HepG2 (cell line): ENCODE data around the gene BLVRA. TPM values are rescaled to one million over a fixed set of nuclear protein-coding genes. Genes with fewer than 3 reads are reported as not detected.
A peak's percentile ranks its signal among the peaks of the same experiment; 100 is the strongest.

Experiments used
- ATF1 ChIP-seq: IDR thresholded peaks from 2 replicates; pipeline ENCODE4 v1.6.1; 2016; ENCODE audit warnings: mild to moderate bottlenecking, control low read depth
- GLI4 ChIP-seq: sonication (generic); formaldehyde crosslinking; IDR thresholded peaks from 2 replicates; pipeline ENCODE4 v1.5.1; 2020; ENCODE audit warnings: missing genetic modification reagents, mild to moderate bottlenecking, moderate library complexity, borderline replicate concordance
- JUND ChIP-seq: sonication (generic); formaldehyde crosslinking; IDR thresholded peaks from 2 replicates; pipeline ENCODE4 v1.8.0; 2022; ENCODE audit warnings: mild to moderate bottlenecking, missing genetic modification reagents
- KAT8 ChIP-seq: IDR thresholded peaks from 2 replicates; pipeline ENCODE4 v1.6.1; 2016; ENCODE audit warnings: missing genetic modification reagents, missing compliant biosample characterization
- NCOA2 ChIP-seq: sonication (generic); formaldehyde crosslinking; IDR thresholded peaks from 2 replicates; pipeline ENCODE4 v1.8.0; 2022; ENCODE audit warnings: inconsistent platforms
- STAT6 ChIP-seq: sonication (generic); formaldehyde crosslinking; IDR thresholded peaks from 2 replicates; pipeline ENCODE4 v1.4.0; 2020; ENCODE audit warnings: missing genetic modification reagents, mild to moderate bottlenecking, borderline replicate concordance
- TEAD2 ChIP-seq: sonication (generic); formaldehyde crosslinking; IDR thresholded peaks from 2 replicates; pipeline ENCODE4 v1.9.0; 2021; ENCODE audit warnings: missing genetic modification reagents
- ZBTB37 ChIP-seq: sonication (generic); formaldehyde crosslinking; IDR thresholded peaks from 2 replicates; pipeline ENCODE4 v1.4.0; 2020; ENCODE audit warnings: mild to moderate bottlenecking, missing genetic modification reagents
- ZHX1 ChIP-seq: sonication (generic); formaldehyde crosslinking; IDR thresholded peaks from 2 replicates; pipeline ENCODE4 v1.8.1; 2022; ENCODE audit warnings: low read depth, mild to moderate bottlenecking, missing genetic modification reagents
- ZNF280D ChIP-seq: sonication (generic); formaldehyde crosslinking; IDR thresholded peaks from 2 replicates; pipeline ENCODE4 v1.5.1; 2020; ENCODE audit warnings: mild to moderate bottlenecking, missing genetic modification reagents
- ZNF331 ChIP-seq: sonication (generic); formaldehyde crosslinking; IDR thresholded peaks from 2 replicates; pipeline ENCODE4 v1.4.0; 2020; ENCODE audit warnings: missing genetic modification reagents
- ZNF746 ChIP-seq: sonication (generic); formaldehyde crosslinking; IDR thresholded peaks from 2 replicates; pipeline ENCODE4 v1.8.0; 2022; ENCODE audit warnings: mild to moderate bottlenecking, missing genetic modification reagents
- ZNF784 ChIP-seq: sonication (generic); formaldehyde crosslinking; IDR thresholded peaks from 2 replicates; pipeline ENCODE4 v1.5.1; 2020; ENCODE audit warnings: missing genetic modification reagents, mild to moderate bottlenecking, borderline replicate concordance
- ZNF879 ChIP-seq: sonication (generic); formaldehyde crosslinking; IDR thresholded peaks from 2 replicates; pipeline ENCODE4 v1.8.1; 2023; ENCODE audit warnings: missing genetic modification reagents
- polyA plus RNA-seq, 8 experiments: library from polyadenylated mRNA; depleted of rRNA in 3 of 8; stranded (reverse) in 7 of 8; unstranded in 1 of 8; fragments of >200 nt; fragmentation: Illumina TruSeq in 4 of 8; extraction: Trizol in 4 of 8; gene quantifications; 2 replicates each; pipeline versions ENCODE4 v1.2.1 to v1.2.3, GENCODE V29; 2011 to 2016; ENCODE audit warnings: low read depth in 4 of 8, missing spikeins in 1 of 8, mixed read lengths in 1 of 8; ENCODE audit not compliant: insufficient read depth in 1 of 8
- total RNA-seq, 5 experiments: library from RNA; depleted of rRNA; stranded (reverse); fragments of >200 nt; fragmentation: Illumina TruSeq; extraction: Trizol; gene quantifications; 2 replicates each; pipeline ENCODE4 v1.2.3, GENCODE V29; 2016; ENCODE audit warnings: low read depth in 1 of 5

The BLVRA gene
- total and polyA plus RNA-seq, 2 of the 13 experiments (the other 11 are each of a cell fraction or from before 2014, with no cell fraction given) = 39.2 to 64.2 TPM

- 0 out of 2 replicates have a peak, but pooled peaks have one; percentile 55 for TF ChIP-seq ZHX1 (CRISPR knock-in tag)
- TF ChIP-seq ZNF879 (CRISPR knock-in tag) = no peak
- peak; percentile 87 for TF ChIP-seq ZNF331 (CRISPR knock-in tag)
- TF ChIP-seq ZNF784 (CRISPR knock-in tag) = peak; percentile 21; the same call in 1 of the 2 replicates
- TF ChIP-seq GLI4 (CRISPR knock-in tag) = 0 out of 2 replicates have a peak, but pooled peaks have one; percentile 61
- TF ChIP-seq ZBTB37 = peak; percentile 90
- TF ChIP-seq ZNF280D (CRISPR knock-in tag) = peak; percentile 72
- peak; percentile 70; the same call in 1 of the 2 replicates for TF ChIP-seq KAT8 (CRISPR knock-in tag)
- peak; percentile 79 for TF ChIP-seq ZNF746 (CRISPR knock-in tag)
- TF ChIP-seq NCOA2 (CRISPR knock-in tag) = peak; percentile 92
- 0 out of 2 replicates have a peak, but pooled peaks have one; percentile 44 for TF ChIP-seq ATF1 (CRISPR knock-in tag)
- no peak for TF ChIP-seq STAT6 (CRISPR knock-in tag)
- peak; percentile 25; the same call in 1 of the 2 replicates for TF ChIP-seq JUND (CRISPR knock-in tag)
- no peak for TF ChIP-seq TEAD2
These were observed 11.4 kb downstream of the BLVRA start (continued) for GRCh38 chr7:43769791-43770465.
